NK-92 treated with Interleukin-12 subunit alpha and Interleukin-12 subunit beta, amount 100 ng/mL, for 24 hours (cell line): Measurements from ENCODE around the gene AP1S1.

ENCODE experiments used
- DNase-seq: peaks from one replicate; lab custom pipeline; 2025; lab: John Stamatoyannopoulos, UW

AP1S1 gene

GRCh38 chr7:101159696-101160674, 5.7 kb downstream of the AP1S1 start:
- DNase-seq, result no peak

- DNase-seq, result no peak
Measured at GRCh38 chr7:101160910-101161309, 6.6 kb downstream of the AP1S1 start.

GRCh38 chr7:101161692-101162471, 7.6 kb downstream of the AP1S1 start:
- DNase-seq, result no peak

GRCh38 chr7:101162551-101163278, 8.4 kb downstream of the AP1S1 start:
- DNase-seq, result no peak

- no peak for DNase-seq
Measured at GRCh38 chr7:101163279-101164070, 9.2 kb downstream of the AP1S1 start.

- DNase-seq, result no peak
Measured at GRCh38 chr7:101164071-101164840, 10.0 kb downstream of the AP1S1 start.

- DNase-seq, result no peak
Measured at GRCh38 chr7:101165075-101165957, 11.0 kb downstream of the AP1S1 start, which contains the start of gene VGF. TSS of gene VGF (minus strand) at chr7:101165569. CDS start at chr7:101164843, 726 bp downstream.

GRCh38 chr7:101165958-101166647, 11.8 kb downstream of the AP1S1 start:
- no peak for DNase-seq

DNA sequence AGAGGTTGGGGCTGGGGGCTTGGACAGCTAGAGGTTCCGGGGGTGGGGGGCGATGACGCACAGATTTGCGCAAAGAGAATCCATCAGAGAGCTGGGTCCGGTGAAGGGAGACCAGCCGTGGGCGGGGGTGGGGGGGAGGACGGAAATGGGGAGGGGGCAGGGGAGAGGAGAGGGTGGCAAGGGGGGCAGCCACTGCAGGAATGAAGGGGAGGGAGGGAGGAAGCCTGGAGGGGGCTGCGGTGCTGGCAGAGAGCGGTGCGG, 12.3 kb downstream of the AP1S1 start:
- no peak for DNase-seq

- no peak for DNase-seq
Measured at GRCh38 chr7:101166909-101167644, 12.8 kb downstream of the AP1S1 start.

GRCh38 chr7:101167645-101168411, 13.6 kb downstream of the AP1S1 start:
- no peak for DNase-seq

GRCh38 chr7:101168412-101169049, 14.3 kb downstream of the AP1S1 start:
- DNase-seq, result no peak

GRCh38 chr7:101169110-101169837, 15.0 kb downstream of the AP1S1 start:
- DNase-seq, result no peak

GRCh38 chr7:101169838-101170551, 15.7 kb downstream of the AP1S1 start:
- DNase-seq, result peak; percentile 62

DNA sequence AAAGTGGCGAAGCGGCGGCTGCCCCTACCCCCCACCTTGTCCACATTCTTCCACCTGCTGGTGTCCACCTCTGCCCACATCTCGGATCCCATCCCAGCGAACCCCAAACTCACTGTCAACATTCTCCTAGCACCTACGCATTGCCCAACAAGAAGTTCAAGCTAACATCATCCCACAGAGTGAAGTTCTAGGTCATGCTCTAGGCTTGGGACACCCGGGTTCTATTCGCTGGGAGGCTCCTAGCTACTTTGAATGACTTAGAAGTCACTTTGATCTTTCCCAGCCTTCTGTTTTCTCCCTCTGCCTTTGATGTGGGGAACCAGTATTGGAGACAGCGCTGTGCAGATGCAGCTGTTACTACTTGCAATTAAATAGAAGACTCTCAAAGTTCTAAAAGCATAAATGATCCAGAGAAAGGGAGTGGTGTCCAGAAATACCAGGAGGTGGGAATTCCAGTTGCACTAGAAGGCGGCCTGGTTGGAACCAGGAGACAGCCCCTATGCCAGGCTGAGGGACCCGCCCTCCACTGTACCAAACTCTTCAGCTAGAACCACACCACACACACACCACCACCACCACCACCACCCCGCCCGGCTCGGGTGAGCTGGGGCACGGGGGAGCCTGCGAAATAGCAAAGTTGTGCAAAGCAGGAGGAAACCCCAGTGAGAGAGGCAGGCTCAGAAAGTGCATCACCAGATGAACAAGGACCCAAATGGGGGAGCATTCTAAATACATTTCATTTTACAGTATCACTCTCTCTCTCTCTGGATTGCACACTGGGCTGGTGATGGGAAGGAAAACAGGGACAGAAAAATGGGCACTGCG, 16.6 kb downstream of the AP1S1 start:
- no peak for DNase-seq
